Measurements from ENCODE around the gene PHACTR2.
"Not testable (repeated sequence)": the region's sequence is repeated elsewhere in the genome, so short reads cannot be mapped to it uniquely, and the experiment has no call there.

Gene PHACTR2

GRCh38 chr6:143734641-143735063 lies 56.9 kb downstream of the PHACTR2 start:
- Histone ChIP-seq H3K27ac (no peak overlapping the region), H3K36me3 (ENCODE audit: insufficient read depth) (no peaks in the 10 kb centered on the region), H3K4me1 (ENCODE audit: low read depth, poor library complexity, severe bottlenecking) (peaks cover 6% of the 10 kb centered on the region), H3K27me3 (ENCODE audit: insufficient read depth, low read depth) (no peaks in the 10 kb centered on the region), H3K4me3 (IDR thresholded peaks at IDR 0.05; ENCODE audit: insufficient read depth, low read depth, low read length) (no peak overlapping the region), H2AFZ (ENCODE audit: low read depth) (no peak overlapping the region), H3K79me2 (ENCODE audit: insufficient read depth, low read depth) (no peaks in the 10 kb centered on the region), H3K9ac (no peak overlapping the region), H3K4me2 (no peak overlapping the region), H4K20me1 (ENCODE audit: insufficient read depth) (no peaks in the 10 kb centered on the region)
- no peak for TF ChIP-seq CTCF (conservative IDR thresholded peaks at IDR 0.05; ENCODE audit: low read depth, low read length)

DNA sequence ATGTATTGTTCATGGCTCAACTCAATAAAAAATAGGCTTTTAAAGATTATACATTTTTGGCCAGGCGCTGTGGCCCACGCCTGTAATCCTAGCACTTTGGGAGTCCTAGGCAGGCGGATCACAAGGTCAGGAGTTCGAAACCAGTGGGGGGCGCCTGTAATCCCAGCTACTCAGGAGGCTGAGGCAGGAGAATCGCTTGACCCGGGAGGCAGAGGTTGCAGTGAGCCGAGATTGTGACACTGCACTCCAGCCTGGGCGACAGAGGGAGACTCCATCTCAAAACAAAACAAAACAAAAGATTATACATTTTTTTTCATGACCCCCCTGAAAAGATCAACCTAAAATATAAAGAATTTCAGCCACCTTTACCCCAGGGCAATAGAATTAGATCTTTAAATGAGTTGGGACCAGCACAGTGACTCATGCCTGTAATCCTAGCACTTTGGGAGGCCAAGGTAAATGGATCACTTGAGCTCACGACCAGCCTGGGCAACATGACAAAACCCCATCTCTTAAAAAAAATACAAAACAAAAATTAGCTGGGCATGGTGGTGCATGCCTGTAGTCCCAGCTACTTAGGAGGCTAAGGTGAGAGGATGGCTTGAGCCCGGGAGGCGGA lies 60.4 kb downstream of the PHACTR2 start:
- H3K4me3 ChIP-seq (IDR thresholded peaks at IDR 0.05; ENCODE audit: insufficient read depth, low read depth, low read length); H3K9ac ChIP-seq; H3K36me3 ChIP-seq (ENCODE audit: insufficient read depth); H4K20me1 ChIP-seq (ENCODE audit: insufficient read depth); H3K27ac ChIP-seq; H3K4me2 ChIP-seq; H3K79me2 ChIP-seq (ENCODE audit: insufficient read depth, low read depth); H3K27me3 ChIP-seq (ENCODE audit: insufficient read depth, low read depth); H3K4me1 ChIP-seq (ENCODE audit: low read depth, poor library complexity, severe bottlenecking); H2AFZ ChIP-seq (ENCODE audit: low read depth): not testable (repeated sequence)

DNA sequence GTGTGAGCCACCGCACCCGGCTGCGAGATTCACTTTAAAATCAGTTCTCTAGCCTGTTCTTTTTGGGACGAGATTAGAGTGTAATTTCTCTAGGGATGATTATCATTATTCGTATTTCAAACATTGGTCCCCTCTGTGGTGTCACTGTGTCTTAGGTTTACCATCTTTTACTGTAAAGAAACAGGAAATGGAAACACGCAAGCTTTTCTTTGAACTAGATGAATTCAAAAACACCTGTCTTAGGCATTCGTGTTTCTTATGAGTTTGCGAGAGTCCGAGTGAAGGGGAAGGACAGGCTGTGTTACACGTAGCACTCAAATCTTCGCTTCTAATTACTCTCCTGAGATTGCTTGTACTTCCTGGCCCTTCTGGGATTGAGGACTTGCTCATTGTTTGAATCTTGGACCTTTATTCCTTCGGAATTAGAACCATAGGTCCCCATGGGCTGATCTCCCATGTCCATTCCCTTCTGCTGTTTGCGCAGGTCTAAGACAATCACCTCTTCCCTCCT lies 61.6 kb downstream of the PHACTR2 start:
- Histone ChIP-seq H4K20me1 (ENCODE audit: insufficient read depth) (no peaks in the 10 kb centered on the region), H3K9ac (no peak overlapping the region), H3K27me3 (ENCODE audit: insufficient read depth, low read depth) (no peaks in the 10 kb centered on the region), H3K4me3 (IDR thresholded peaks at IDR 0.05; ENCODE audit: insufficient read depth, low read depth, low read length) (no peak overlapping the region), H3K4me1 (ENCODE audit: low read depth, poor library complexity, severe bottlenecking) (no peaks in the 10 kb centered on the region), H3K36me3 (ENCODE audit: insufficient read depth) (no peaks in the 10 kb centered on the region), H3K4me2 (no peak overlapping the region), H2AFZ (ENCODE audit: low read depth) (no peak overlapping the region), H3K79me2 (ENCODE audit: insufficient read depth, low read depth) (no peaks in the 10 kb centered on the region), H3K27ac (no peak overlapping the region)
- TF ChIP-seq CTCF (conservative IDR thresholded peaks at IDR 0.05; ENCODE audit: low read depth, low read length), result no peak

DNA sequence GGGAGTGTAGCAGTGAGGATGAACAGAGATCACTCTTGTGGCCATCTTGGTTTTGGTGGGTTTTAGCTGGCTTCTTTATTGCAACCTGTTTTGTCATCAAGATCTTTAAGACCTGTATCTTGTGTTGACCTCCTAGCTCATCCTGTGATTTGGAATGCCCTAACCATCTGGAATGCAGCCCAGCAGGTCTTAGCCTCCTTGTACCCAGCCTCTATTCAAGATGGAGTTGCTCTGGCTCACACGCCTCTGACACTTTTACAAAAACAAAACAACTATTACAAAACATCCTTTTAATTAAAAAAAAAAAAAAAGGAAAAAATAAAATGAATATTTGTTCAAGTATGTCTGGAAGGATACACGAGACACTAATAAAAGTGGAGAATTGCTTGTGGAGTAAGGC lies 62.4 kb downstream of the PHACTR2 start:
- Histone ChIP-seq H3K4me3 (IDR thresholded peaks at IDR 0.05; ENCODE audit: insufficient read depth, low read depth, low read length) (no peak overlapping the region), H4K20me1 (ENCODE audit: insufficient read depth) (no peaks in the 10 kb centered on the region), H3K4me1 (ENCODE audit: low read depth, poor library complexity, severe bottlenecking) (no peaks in the 10 kb centered on the region), H3K9ac (no peak overlapping the region), H3K4me2 (no peak overlapping the region), H3K79me2 (ENCODE audit: insufficient read depth, low read depth) (no peaks in the 10 kb centered on the region), H3K36me3 (ENCODE audit: insufficient read depth) (no peaks in the 10 kb centered on the region), H3K27me3 (ENCODE audit: insufficient read depth, low read depth) (no peaks in the 10 kb centered on the region), H3K27ac (no peak overlapping the region), H2AFZ (ENCODE audit: low read depth) (no peak overlapping the region)
- no peak for TF ChIP-seq CTCF (conservative IDR thresholded peaks at IDR 0.05; ENCODE audit: low read depth, low read length)

GRCh38 chr6:143741480-143741879 lies 63.7 kb downstream of the PHACTR2 start:
- H3K79me2 ChIP-seq (ENCODE audit: insufficient read depth, low read depth), result no peaks in the 10 kb centered on the region
- H3K27me3 ChIP-seq (ENCODE audit: insufficient read depth, low read depth), result no peaks in the 10 kb centered on the region
- no peak overlapping the region for H3K9ac ChIP-seq
- H3K4me2 ChIP-seq, result no peak overlapping the region
- no peaks in the 10 kb centered on the region for H3K4me1 ChIP-seq (ENCODE audit: low read depth, poor library complexity, severe bottlenecking)
- TF ChIP-seq CTCF (conservative IDR thresholded peaks at IDR 0.05; ENCODE audit: low read depth, low read length), result no peak
- H3K36me3 ChIP-seq (ENCODE audit: insufficient read depth), result no peaks in the 10 kb centered on the region
- no peak overlapping the region for H3K27ac ChIP-seq
- H2AFZ ChIP-seq (ENCODE audit: low read depth), result no peak overlapping the region
- no peaks in the 10 kb centered on the region for H4K20me1 ChIP-seq (ENCODE audit: insufficient read depth)
- no peak overlapping the region for H3K4me3 ChIP-seq (IDR thresholded peaks at IDR 0.05; ENCODE audit: insufficient read depth, low read depth, low read length)

All from KMS-11 (cell line).